ENCODE results near the gene CHD5.

GRCh38 chr1:6072774-6073479 lies 107.2 kb downstream of the CHD5 start:
- TF ChIP-seq EZH2 (IDR thresholded peaks at IDR 0.05; ENCODE audit: borderline replicate concordance, low read depth, low read length, severe bottlenecking): no peak
- TF ChIP-seq CTCF (IDR thresholded peaks at IDR 0.05; ENCODE audit: borderline replicate concordance, extremely low read depth, low read length, poor library complexity, severe bottlenecking): no peak

All from DND-41 (cell line).